Right lobe of liver (tissue), 4 donors: ENCODE measurements around the gene PFKL.
A peak's percentile ranks its signal among the peaks of the same experiment; 100 is the strongest.

Experiments used
- CTCF ChIP-seq, 4 donors: fragments of 200-600 bp in 3 of 4; fragments of 450-650 bp in 1 of 4; IDR thresholded peaks; one replicate each; pipeline versions ENCODE4 v1.5.1 to v1.8.0; 2016 to 2022; ENCODE audit warnings: antibody characterized with exemption in 4 of 4, mild to moderate bottlenecking in 2 of 4
- POLR2A ChIP-seq: fragments of 450-650 bp; IDR thresholded peaks from one replicate; pipeline ENCODE4 v1.6.1; 2017; ENCODE audit warnings: antibody characterized with exemption, mild to moderate bottlenecking
- donor health status: DM: no; HTN: no; CAD: no.
- donor health status: DM: no; HTN: no; CAD: no.
- donor health status: DM: no; HTN: yes; CAD: no.

- TF ChIP-seq CTCF (IDR thresholded peaks at IDR 0.05) (peak; percentile 78 to 84 (median 84)), POLR2A (no peak)
These were observed 2.1 kb upstream of the PFKL start for GRCh38 chr21:44297525-44298290.
